ENCODE data around the gene LZTR1. TPM values are rescaled to one million over a fixed set of nuclear protein-coding genes. Genes with fewer than 3 reads are reported as not detected.

Gene LZTR1
- total RNA-seq, 1 experiment from 2014 or later = 23.4 TPM

- no peaks in the 10 kb centered on the region; the same call in 1 of the 2 replicates for H3F3A ChIP-seq (ENCODE audit: insufficient read depth, low read depth)
- no peaks in the 10 kb centered on the region for H3K9me3 ChIP-seq (ENCODE audit: insufficient read depth, low read depth)
- no peaks in the 10 kb centered on the region for H3K27me3 ChIP-seq (ENCODE audit: insufficient read depth, low read depth)
- no peaks in the 10 kb centered on the region for H3K9me2 ChIP-seq (ENCODE audit: insufficient read depth)
- no peak overlapping the region for H3K4me2 ChIP-seq
- intact Hi-C loops (cut with micrococcal nuclease; ENCODE audit: unreplicated experiment) = no loop called here
- POLR2A ChIA-PET (ENCODE audit: unreplicated experiment) = no interaction called here
- no peak for DNase-seq
- CTCF ChIA-PET = interaction anchor here (0.6 kb wide), 1 partner anchor 686 kb away, joined by 3 read pairs; no protein-coding TSS in a partner anchor
- no peak for TF ChIP-seq CTCF (conservative IDR thresholded peaks at IDR 0.05)
- TF ChIP-seq EZH2 (IDR thresholded peaks at IDR 0.05; ENCODE audit: low read depth) = no peak
- no peaks in the 10 kb centered on the region for H4K20me1 ChIP-seq (ENCODE audit: insufficient read depth)
- H3K36me3 ChIP-seq (ENCODE audit: low read depth) = no peaks in the 10 kb centered on the region
- no peaks in the 10 kb centered on the region for H3K79me2 ChIP-seq (ENCODE audit: low read depth)
- H3K27ac ChIP-seq = no peak overlapping the region
- H3K4me3 ChIP-seq = no peak overlapping the region
- H2AFZ ChIP-seq = no peak overlapping the region
- BruUV-seq (replicated peaks) = no TSS peak
- no peaks in the 10 kb centered on the region for H3K4me1 ChIP-seq (replicated peaks; ENCODE audit: insufficient read depth)
These were observed 18.7 kb upstream of the LZTR1 start for GRCh38 chr22:20963201-20964052.

DNA sequence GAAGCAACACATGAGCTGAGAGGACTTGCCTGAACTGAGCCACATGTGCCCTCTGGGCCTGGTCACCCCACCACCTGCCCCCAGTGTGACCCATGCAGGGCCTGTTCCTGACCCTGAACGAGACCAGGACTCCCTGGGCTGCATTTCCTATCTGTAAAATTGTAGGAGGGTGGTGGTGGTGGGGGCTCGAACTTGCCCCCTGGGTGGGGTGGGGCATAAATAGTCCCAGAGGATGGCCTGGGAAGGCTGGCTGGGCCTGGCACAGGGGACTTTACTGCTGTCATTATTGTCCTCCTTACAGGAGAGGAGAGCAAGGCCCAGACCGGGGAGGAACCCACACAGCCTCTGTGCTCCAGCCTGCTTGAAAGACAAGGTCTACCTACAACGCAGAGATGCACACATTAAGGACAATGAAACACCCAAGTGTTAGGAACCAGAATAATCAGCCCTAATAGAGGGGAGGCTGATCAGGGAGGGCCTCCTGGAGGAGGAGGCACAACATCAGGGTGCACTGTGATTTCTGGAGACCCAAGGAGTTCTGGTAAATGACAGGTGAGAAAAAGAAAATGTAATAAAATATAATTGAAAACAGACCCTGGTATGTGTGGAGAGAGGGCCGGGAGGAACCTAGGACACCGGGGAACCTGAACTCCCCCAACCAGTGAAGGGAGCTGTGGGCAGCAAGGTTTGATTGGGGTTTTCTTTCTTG lies 17.9 kb upstream of the LZTR1 start:
- intact Hi-C loops (cut with micrococcal nuclease; ENCODE audit: unreplicated experiment) = no loop called here
- Histone ChIP-seq H4K20me1 (ENCODE audit: insufficient read depth) (no peaks in the 10 kb centered on the region), H3F3A (ENCODE audit: insufficient read depth, low read depth) (no peaks in the 10 kb centered on the region; the same call in 1 of the 2 replicates), H3K79me2 (ENCODE audit: low read depth) (no peaks in the 10 kb centered on the region), H3K9me2 (ENCODE audit: insufficient read depth) (no peaks in the 10 kb centered on the region), H3K9me3 (ENCODE audit: insufficient read depth, low read depth) (no peaks in the 10 kb centered on the region), H3K36me3 (ENCODE audit: low read depth) (no peaks in the 10 kb centered on the region), H3K27ac (no peak overlapping the region), H3K27me3 (ENCODE audit: insufficient read depth, low read depth) (no peaks in the 10 kb centered on the region), H3K4me3 (no peak overlapping the region), H2AFZ (no peak overlapping the region), H3K4me1 (replicated peaks; ENCODE audit: insufficient read depth) (no peaks in the 10 kb centered on the region), H3K4me2 (no peak overlapping the region)
- ChIA-PET POLR2A (ENCODE audit: unreplicated experiment) (no interaction called here), CTCF (no interaction called here)
- no peak for DNase-seq
- BruUV-seq (replicated peaks) = no TSS peak
- TF ChIP-seq CTCF (conservative IDR thresholded peaks at IDR 0.05) (no peak), EZH2 (IDR thresholded peaks at IDR 0.05; ENCODE audit: low read depth) (no peak)

DNA sequence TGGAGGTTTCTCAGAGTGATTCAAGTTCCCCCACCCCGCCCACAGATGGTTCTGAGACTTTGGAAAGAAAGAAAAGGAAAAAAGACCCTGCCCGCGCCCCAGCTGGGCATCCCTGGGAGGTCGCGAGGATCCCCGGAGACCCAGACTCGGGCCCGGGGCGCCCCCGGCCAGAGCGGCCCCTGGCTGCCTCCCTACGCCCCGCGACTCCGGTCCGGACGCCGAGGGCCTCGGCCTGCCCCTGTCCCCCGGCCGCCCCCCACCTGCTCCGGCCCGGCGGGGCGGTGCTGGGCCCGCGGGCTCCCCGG lies 17.3 kb upstream of the LZTR1 start:
- no peaks in the 10 kb centered on the region for H3K79me2 ChIP-seq (ENCODE audit: low read depth)
- no peak overlapping the region for H2AFZ ChIP-seq
- no peak overlapping the region for H3K4me2 ChIP-seq
- DNase-seq = no peak
- no peaks in the 10 kb centered on the region for H3K9me3 ChIP-seq (ENCODE audit: insufficient read depth, low read depth)
- TF ChIP-seq EZH2 (IDR thresholded peaks at IDR 0.05; ENCODE audit: low read depth) (no peak), CTCF (conservative IDR thresholded peaks at IDR 0.05) (no peak)
- ChIA-PET POLR2A (ENCODE audit: unreplicated experiment) (no interaction called here), CTCF (no interaction called here)
- no peaks in the 10 kb centered on the region for H3K9me2 ChIP-seq (ENCODE audit: insufficient read depth)
- H4K20me1 ChIP-seq (ENCODE audit: insufficient read depth) = no peaks in the 10 kb centered on the region
- H3F3A ChIP-seq (ENCODE audit: insufficient read depth, low read depth) = no peaks in the 10 kb centered on the region; the same call in 1 of the 2 replicates
- no peak overlapping the region for H3K4me3 ChIP-seq
- H3K36me3 ChIP-seq (ENCODE audit: low read depth) = no peaks in the 10 kb centered on the region
- no peaks in the 10 kb centered on the region for H3K4me1 ChIP-seq (replicated peaks; ENCODE audit: insufficient read depth)
- H3K27ac ChIP-seq = no peak overlapping the region
- H3K27me3 ChIP-seq (ENCODE audit: insufficient read depth, low read depth) = no peaks in the 10 kb centered on the region
- BruUV-seq (replicated peaks) = no TSS peak
- intact Hi-C loops (cut with micrococcal nuclease; ENCODE audit: unreplicated experiment) = no loop called here

Data from PC-9 (cell line).